ENCODE data around the gene ARHGAP6.
"Not testable (repeated sequence)": the region's sequence is repeated elsewhere in the genome, so short reads cannot be mapped to it uniquely, and the experiment has no call there.

Gene ARHGAP6

DNA sequence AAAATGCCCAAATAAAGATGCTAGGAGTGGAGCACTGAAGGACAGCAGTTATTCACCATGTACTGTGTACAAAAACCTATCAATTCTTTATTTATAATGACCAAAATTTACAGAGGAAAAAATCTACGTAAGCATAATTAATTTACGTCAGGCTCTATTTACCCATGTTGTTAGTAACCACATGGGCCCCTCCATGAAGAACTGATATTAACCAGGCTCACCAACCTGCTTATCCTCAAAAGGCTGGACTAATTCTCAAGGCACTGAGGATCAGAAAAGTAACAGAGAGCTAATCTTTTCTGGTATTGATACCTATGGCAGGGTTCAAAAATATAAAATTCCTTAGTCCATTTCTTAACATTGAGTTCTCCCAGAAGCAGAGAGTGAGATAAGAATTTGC, 140.0 kb downstream of the ARHGAP6 start:
- no peak for DNase-seq (ENCODE audit: low read depth)

GRCh38 chrX:11519234-11519633, 146.5 kb downstream of the ARHGAP6 start:
- not testable (repeated sequence) for DNase-seq (ENCODE audit: low read depth)

DNA sequence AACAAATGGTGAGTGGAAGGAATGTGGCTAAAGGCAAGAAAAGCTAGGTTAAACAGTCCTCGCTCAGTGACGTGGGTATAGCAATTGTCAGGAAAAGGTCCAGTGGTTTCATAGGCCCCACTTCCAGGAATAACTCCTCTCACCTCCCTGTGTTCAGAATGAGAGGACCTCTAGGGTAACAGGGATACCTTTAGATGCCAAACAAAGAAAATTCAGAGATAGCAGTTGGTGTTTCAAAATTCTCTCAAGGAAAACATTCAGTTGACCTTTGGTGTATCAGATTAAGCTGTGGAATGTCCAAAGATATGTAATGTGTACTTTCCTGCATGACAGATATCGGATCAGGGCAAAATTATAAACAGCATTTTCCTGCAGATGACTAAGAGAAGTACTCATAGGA, 155.9 kb downstream of the ARHGAP6 start:
- no peak for DNase-seq (ENCODE audit: low read depth)

DNA sequence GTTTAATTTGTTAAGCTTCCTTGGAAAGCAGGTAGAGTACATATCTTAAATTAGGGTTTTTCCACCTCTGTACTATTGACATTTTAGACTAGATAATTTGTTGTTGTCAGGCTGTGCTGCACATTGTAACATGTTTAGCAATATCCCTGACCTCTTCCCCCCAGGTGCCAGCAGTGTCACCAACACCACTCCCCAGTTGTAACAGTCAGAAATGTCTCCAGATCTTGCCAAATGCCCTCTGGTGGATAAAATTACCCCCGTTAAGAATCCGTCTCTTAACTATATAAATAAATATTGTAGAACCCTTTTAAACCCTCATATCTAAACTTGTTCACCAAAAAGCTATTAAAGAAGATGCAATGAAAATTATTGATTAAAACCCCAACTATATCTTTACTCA, 161.5 kb downstream of the ARHGAP6 start:
- no peak for DNase-seq (ENCODE audit: low read depth)

- DNase-seq (ENCODE audit: low read depth): peak; percentile 14
Observed at GRCh38 chrX:11499076-11500044, 166.4 kb downstream of the ARHGAP6 start.

- DNase-seq (ENCODE audit: low read depth): not testable (repeated sequence)
Observed at GRCh38 chrX:11491375-11491774, 174.3 kb downstream of the ARHGAP6 start.

GRCh38 chrX:11484290-11484689, 181.4 kb downstream of the ARHGAP6 start:
- no peak for DNase-seq (ENCODE audit: low read depth)

DNA sequence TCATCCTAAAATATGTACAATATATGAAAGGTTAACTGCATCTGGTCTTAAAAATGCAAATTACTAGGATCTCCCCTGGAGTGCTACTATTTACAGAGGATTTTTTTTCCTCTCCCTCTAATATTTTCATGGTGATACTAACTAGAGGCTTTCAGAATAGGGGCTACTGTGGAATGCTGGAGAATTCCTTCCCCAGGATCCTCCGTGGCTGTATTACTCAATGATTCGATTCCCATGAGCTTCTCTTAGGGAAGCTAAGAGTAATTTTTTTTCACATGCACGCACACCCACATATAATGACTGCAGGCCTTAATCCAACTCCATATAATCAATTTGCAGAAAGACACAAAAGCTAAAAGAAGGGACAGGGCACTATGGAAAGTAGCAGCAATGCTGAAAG, 184.7 kb downstream of the ARHGAP6 start:
- no peak for DNase-seq (ENCODE audit: low read depth)

GRCh38 chrX:11480626-11481025, 185.1 kb downstream of the ARHGAP6 start:
- no peak for DNase-seq (ENCODE audit: low read depth)

DNA sequence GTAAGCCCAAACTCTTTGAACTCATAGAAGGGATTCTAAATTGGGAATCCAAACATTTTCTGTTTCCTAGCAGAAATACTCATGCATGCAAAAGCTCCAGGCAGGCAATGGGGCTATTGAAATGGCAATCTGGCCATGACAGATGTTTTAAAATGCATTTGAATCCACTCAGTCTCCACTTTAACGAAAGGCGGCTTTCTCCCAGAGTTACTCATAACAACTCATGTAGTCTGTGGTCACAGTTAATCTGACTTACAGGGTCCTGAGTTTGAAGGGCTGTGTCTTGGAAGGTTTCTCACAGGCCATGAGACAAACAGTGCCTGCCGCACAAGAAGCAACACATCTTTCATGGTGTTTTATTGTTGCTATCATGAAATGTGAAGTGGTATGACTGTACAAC, 186.8 kb downstream of the ARHGAP6 start:
- DNase-seq (ENCODE audit: low read depth): no peak

DNA sequence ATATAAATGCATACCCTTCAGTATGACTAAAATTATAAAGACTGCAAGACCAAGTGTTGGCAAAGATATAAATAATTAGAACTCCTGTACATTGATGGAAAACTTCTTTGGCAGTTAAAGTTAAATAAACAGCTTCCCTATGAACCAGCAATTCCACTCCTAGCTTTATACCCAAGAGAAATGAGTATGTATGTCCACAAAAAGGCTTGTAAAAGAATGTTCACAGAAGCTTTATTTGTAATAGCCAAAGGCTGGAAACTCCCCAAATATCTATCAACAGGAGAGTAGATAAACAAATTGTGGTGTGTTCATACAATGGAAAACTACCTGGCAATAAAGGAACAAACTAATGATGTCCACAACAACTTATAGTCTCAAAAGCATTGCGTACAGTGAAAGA, 187.7 kb downstream of the ARHGAP6 start:
- no peak for DNase-seq (ENCODE audit: low read depth)

GRCh38 chrX:11474576-11474975, 191.1 kb downstream of the ARHGAP6 start:
- DNase-seq (ENCODE audit: low read depth): no peak

DNA sequence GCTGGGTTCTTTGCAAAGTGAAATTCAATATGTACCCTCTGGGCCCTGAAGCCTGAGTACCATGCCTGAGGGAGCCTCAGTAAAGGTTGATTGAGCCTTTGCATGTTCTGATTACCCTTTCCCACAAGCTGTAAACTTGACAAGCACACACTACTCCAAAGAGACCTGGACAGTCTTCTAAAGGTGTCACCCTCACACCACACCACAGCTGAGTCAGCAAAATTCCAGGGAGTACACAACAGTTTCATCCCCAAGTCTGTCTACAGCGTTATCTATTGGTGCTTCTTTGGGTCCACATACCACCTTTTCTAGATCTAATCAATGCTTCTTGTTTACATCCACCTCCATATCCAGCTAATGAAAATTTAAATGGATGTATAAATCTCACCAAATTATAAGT, 191.7 kb downstream of the ARHGAP6 start:
- DNase-seq (ENCODE audit: low read depth): no peak

- DNase-seq (ENCODE audit: low read depth): no peak
Observed at GRCh38 chrX:11472879-11473278, 192.8 kb downstream of the ARHGAP6 start.

DNA sequence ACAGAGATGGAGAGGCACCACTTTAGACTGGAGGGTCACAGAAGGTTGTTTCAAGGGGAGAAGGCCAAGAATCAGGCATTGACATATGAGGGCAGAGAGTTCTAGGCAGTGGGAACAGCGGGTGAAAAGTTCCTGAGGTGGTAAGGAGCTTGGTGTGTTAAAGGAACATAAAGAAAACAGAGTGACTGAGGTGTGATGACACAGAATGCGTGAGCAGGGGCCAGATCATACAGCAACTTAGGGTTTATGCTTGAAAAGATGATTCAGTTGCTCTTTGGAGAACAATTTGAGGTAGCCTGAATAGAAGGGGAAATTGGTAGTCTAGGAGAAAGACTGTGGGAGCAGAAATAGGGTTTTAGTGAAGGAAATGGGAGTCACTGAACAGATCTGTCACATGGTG, 193.3 kb downstream of the ARHGAP6 start:
- DNase-seq (ENCODE audit: low read depth): no peak

- no peak for DNase-seq (ENCODE audit: low read depth)
Observed at GRCh38 chrX:11470250-11470974, 195.3 kb downstream of the ARHGAP6 start.

- no peak for DNase-seq (ENCODE audit: low read depth)
Observed at GRCh38 chrX:11465648-11466411, 199.9 kb downstream of the ARHGAP6 start.

DNA sequence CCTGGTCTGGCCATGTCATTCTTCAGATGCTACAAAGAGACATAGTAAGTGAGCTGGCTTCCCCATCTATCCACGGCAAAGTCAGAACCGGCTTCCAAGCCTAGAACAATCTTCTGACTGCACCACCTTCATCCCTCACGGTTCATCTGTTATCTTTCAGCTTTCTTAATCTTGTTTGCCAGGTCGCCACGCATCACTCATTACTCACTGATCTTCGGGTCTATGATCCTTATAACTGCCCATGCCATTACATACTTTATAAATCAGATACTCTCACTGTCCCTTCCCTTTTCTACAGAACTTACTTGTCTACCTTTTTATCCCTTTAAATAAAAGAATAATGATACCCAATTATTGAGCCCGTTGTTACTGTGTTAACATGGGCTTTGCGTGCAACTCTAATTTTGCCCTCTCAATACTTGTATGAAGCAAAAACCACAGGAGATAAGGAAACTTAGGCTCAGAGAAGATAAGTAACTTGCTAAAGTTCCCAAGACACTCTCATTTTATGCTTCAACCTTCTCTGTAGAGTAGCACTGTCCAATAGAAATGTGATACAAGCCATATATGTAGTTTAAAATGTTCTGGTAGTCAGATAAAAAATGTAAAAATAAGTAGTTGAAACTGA, 200.8 kb downstream of the ARHGAP6 start:
- no peak for DNase-seq (ENCODE audit: low read depth)

DNA sequence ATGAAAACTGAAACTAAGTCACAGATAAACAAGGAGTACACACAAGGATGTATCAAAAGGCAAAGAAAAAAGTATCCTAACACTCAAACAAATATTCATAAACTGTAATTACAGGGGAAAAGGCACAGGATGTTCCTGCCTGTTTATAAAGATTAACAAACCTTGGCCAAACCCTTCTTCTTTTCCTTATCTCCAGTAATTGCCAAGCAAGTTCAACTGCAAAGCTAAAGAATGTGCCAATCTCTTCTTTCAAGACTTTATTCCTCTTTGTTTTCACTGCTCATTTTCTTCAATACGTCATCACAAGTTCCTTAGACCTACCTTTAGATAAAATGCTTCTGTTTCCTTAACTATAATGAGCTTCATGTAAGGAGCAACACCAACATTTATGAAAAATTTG, 201.3 kb downstream of the ARHGAP6 start:
- DNase-seq (ENCODE audit: low read depth): no peak

- DNase-seq (ENCODE audit: low read depth): no peak
Observed at GRCh38 chrX:11462648-11463047, 203.1 kb downstream of the ARHGAP6 start.

DNA sequence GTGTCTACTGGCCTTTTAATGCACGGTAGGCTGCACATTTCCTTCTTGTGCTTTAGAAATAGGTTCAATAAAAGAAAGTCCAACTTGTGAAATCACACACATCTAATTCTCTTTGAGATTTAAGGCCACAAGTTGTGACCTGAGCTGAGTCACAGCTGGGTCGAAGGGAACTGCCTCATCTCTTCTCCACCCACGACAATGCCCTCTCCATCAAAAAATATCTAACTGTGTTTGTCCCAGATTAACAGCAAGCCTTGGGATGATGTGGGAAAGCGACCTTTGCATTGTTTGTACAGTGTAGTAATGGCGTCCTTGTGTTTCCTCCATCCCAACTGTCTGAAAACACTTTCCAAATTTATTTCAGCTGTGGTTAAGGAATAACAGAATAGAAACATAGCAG, 203.6 kb downstream of the ARHGAP6 start:
- DNase-seq (ENCODE audit: low read depth): no peak
